Peyer's patch (tissue), 4 donors: ENCODE measurements around the gene MYO1D.

Experiments
- POLR2A ChIP-seq, 2 donors: fragments of 450-650 bp; IDR thresholded peaks; one replicate each; pipeline ENCODE4 v1.5.1; 2017; ENCODE audit warnings: antibody characterized with exemption in 2 of 2, mild to moderate bottlenecking in 2 of 2, moderate library complexity in 2 of 2
- TF ChIP-seq, protein P1 (sequence below), 6 experiments: fragments of 450-650 bp in 4 of 6; fragments of 200-600 bp in 2 of 6; sonication (generic) in 1 of 6; IDR thresholded peaks; one replicate each; pipeline ENCODE4 v1.5.1; 2017 to 2019; ENCODE audit warnings: antibody characterized with exemption in 6 of 6, mild to moderate bottlenecking in 3 of 6, moderate library complexity in 1 of 6

GRCh38 chr17:32464374-32464773 lies 412.6 kb downstream of the MYO1D start:
- TF ChIP-seq, protein P1, sequence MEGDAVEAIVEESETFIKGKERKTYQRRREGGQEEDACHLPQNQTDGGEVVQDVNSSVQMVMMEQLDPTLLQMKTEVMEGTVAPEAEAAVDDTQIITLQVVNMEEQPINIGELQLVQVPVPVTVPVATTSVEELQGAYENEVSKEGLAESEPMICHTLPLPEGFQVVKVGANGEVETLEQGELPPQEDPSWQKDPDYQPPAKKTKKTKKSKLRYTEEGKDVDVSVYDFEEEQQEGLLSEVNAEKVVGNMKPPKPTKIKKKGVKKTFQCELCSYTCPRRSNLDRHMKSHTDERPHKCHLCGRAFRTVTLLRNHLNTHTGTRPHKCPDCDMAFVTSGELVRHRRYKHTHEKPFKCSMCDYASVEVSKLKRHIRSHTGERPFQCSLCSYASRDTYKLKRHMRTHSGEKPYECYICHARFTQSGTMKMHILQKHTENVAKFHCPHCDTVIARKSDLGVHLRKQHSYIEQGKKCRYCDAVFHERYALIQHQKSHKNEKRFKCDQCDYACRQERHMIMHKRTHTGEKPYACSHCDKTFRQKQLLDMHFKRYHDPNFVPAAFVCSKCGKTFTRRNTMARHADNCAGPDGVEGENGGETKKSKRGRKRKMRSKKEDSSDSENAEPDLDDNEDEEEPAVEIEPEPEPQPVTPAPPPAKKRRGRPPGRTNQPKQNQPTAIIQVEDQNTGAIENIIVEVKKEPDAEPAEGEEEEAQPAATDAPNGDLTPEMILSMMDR (IDR thresholded peaks at IDR 0.05): no peak
- no peak for TF ChIP-seq POLR2A (IDR thresholded peaks at IDR 0.05)
